B cell (primary cell): Measurements from ENCODE around the gene ADARB2. TPM values are rescaled to one million over a fixed set of nuclear protein-coding genes. Genes with fewer than 3 reads are reported as not detected.

Experiments used
- ATAC-seq: fragments of 200-7000 bp; cut with Tn5 transposase; one replicate; pipeline ENCODE4 v1.10.0; 2021; ENCODE audit warnings: low read depth, mild to moderate bottlenecking, moderate number of reproducible peaks, moderate library complexity
- CTCF ChIA-PET: fragments of 350-600 bp; sonication (Branson Sonifier 250); formaldehyde crosslinking; loops from one replicate; lab custom pipeline; 2021; ENCODE audit warnings: antibody characterized with exemption, inconsistent platforms; lab: Charles Lee
- POLR2A ChIA-PET: fragments of 350-600 bp; sonication (Branson Sonifier 250); formaldehyde crosslinking; loops from one replicate; lab custom pipeline; 2021; ENCODE audit warnings: antibody characterized with exemption; lab: Charles Lee
- DNase-seq: peaks from one replicate; pipeline ENCODE4 v3.0.0; 2013
- H2AFZ ChIP-seq: 2 replicates; pipeline ENCODE4 v1.6.1; 2012; ENCODE audit warnings: mild to moderate bottlenecking, low read depth, low read length; ENCODE audit not compliant: insufficient read depth, poor library complexity, severe bottlenecking
- H3K27ac ChIP-seq, 2 donors: 1 replicate in 1 of 2; 2 replicates in 1 of 2; pipeline ENCODE4 v1.5.1; 2012 to 2013; ENCODE audit warnings: low read length in 2 of 2, mild to moderate bottlenecking in 2 of 2, moderate library complexity in 1 of 2
- H3K27me3 ChIP-seq, 4 experiments: fragments of 200-600 bp in 1 of 4; sonication (generic) in 1 of 4; replicated peaks in 1 of 4; 1 replicate in 2 of 4; 2 replicates in 2 of 4; pipeline versions ENCODE4 v1.6.1 to v1.7.0; 2013 to 2016; ENCODE audit warnings: low read length in 3 of 4, mild to moderate bottlenecking in 2 of 4, mixed read lengths in 1 of 4, moderate library complexity in 1 of 4; ENCODE audit not compliant: insufficient read depth in 4 of 4, control insufficient read depth in 3 of 4; ENCODE audit errors: control extremely low read depth in 1 of 4
- H3K36me3 ChIP-seq, 2 experiments: replicated peaks in 1 of 2; 1 replicate in 1 of 2; 2 replicates in 1 of 2; pipeline versions ENCODE4 v1.6.1 to v1.7.1; 2013; ENCODE audit warnings: low read length in 1 of 2; ENCODE audit not compliant: insufficient read depth in 2 of 2, control insufficient read depth in 1 of 2; ENCODE audit errors: control extremely low read depth in 1 of 2, extremely low read depth in 1 of 2
- H3K4me1 ChIP-seq, 2 donors: fragments of 200-600 bp in 1 of 2; sonication (generic) in 1 of 2; 1 replicate in 1 of 2; 2 replicates in 1 of 2; pipeline versions ENCODE4 v1.5.1 to v1.6.1; 2013 to 2017; ENCODE audit warnings: low read length in 2 of 2; ENCODE audit not compliant: control insufficient read depth in 2 of 2, insufficient read depth in 2 of 2
- H3K4me2 ChIP-seq: replicated peaks from 2 replicates; pipeline ENCODE3; 2012; ENCODE audit warnings: mild to moderate bottlenecking, low read depth, low read length; ENCODE audit not compliant: poor library complexity, severe bottlenecking
- H3K4me3 ChIP-seq, 5 experiments: fragments of 200-600 bp in 1 of 5; sonication (generic) in 1 of 5; 1 replicate in 3 of 5; 2 replicates in 2 of 5; pipeline versions ENCODE4 v1.5.1 to v1.7.0; 2011 to 2016; ENCODE audit warnings: low read length in 4 of 5, mild to moderate bottlenecking in 4 of 5, low read depth in 2 of 5, control low read depth in 1 of 5, moderate library complexity in 1 of 5; ENCODE audit not compliant: insufficient read depth in 1 of 5; ENCODE audit errors: control extremely low read depth in 1 of 5, extremely low read depth in 1 of 5
- H3K79me2 ChIP-seq: fragments of 200-600 bp; sonication (generic); one replicate; pipeline ENCODE4 v1.6.0; 2016; ENCODE audit warnings: low read length; ENCODE audit not compliant: control insufficient read depth, insufficient read depth
- H3K9ac ChIP-seq: fragments of 200-600 bp; sonication (generic); 2 replicates; pipeline ENCODE4 v1.6.1; 2017; ENCODE audit warnings: mild to moderate bottlenecking, low read length, moderate library complexity
- H3K9me3 ChIP-seq, 3 donors: one replicate each; pipeline versions ENCODE4 v1.6.1 to v1.7.1; 2013; ENCODE audit warnings: low read length in 2 of 3; ENCODE audit not compliant: control insufficient read depth in 2 of 3, insufficient read depth in 1 of 3; ENCODE audit errors: control extremely low read depth in 1 of 3
- H4K20me1 ChIP-seq: 2 replicates; pipeline ENCODE4 v1.6.0; 2012; ENCODE audit warnings: mild to moderate bottlenecking, low read length; ENCODE audit not compliant: insufficient read depth, control insufficient read depth, poor library complexity, severe bottlenecking
- H3K27ac Mint-ChIP-seq: one replicate; pipeline ENCODE4 v1.8.0; 2021; ENCODE audit warnings: mixed read lengths
- H3K27me3 Mint-ChIP-seq: one replicate; pipeline ENCODE4 v1.8.0; 2021; ENCODE audit warnings: mixed read lengths
- H3K4me1 Mint-ChIP-seq: one replicate; pipeline ENCODE4 v1.8.0; 2021; ENCODE audit warnings: mixed read lengths
- H3K4me3 Mint-ChIP-seq: one replicate; pipeline ENCODE4 v1.8.0; 2021; ENCODE audit warnings: mixed read lengths
- H3K9me3 Mint-ChIP-seq: one replicate; pipeline ENCODE4 v1.8.0; 2022; ENCODE audit warnings: mixed read lengths; ENCODE audit not compliant: insufficient read depth
- CTCF ChIP-seq: fragments of 200-600 bp; IDR thresholded peaks from one replicate; pipeline ENCODE4 v1.8.0; 2022; ENCODE audit warnings: antibody characterized with exemption, mild to moderate bottlenecking
- EZH2 ChIP-seq: IDR thresholded peaks from 2 replicates; pipeline ENCODE4 v1.6.1; 2012; ENCODE audit warnings: borderline replicate concordance, low read depth, mild to moderate bottlenecking, moderate library complexity, low read length; ENCODE audit not compliant: insufficient read depth, poor library complexity, severe bottlenecking
- WGBS: methylation state at CpG from one replicate; pipeline ENCODE4 v1.1.5; 2013; ENCODE audit warnings: missing lambda C conversion rate; ENCODE audit not compliant: insufficient coverage; 5-methylcytosine and 5-hydroxymethylcytosine counted together
- intact Hi-C: fragments of 100-400 bp; cut with micrococcal nuclease; formaldehyde crosslinking; loops from one replicate; pipeline ENCODE4 v1.10.0; 2022
- polyA plus RNA-seq: library from polyadenylated mRNA; depleted of rRNA; stranded (reverse); fragments of >200 nt; gene quantifications from 2 replicates; pipeline ENCODE4 v1.2.3, GENCODE V29; 2012
- total RNA-seq, 2 donors: library from RNA; stranded (reverse); fragments of 120-200 nt in 1 of 2; gene quantifications; 1 replicate in 1 of 2; 2 replicates in 1 of 2; pipeline versions ENCODE4 v1.2.3 to v1.2.4, GENCODE V29; 2013 to 2022

ADARB2 gene
- total and polyA plus RNA-seq, 2 donors (not counting 1 experiment from before 2014, with no cell fraction given) = 0.13 to 0.96 TPM

- no peaks in the 10 kb centered on the region for H3K9me3 Mint-ChIP-seq
Measured at GRCh38 chr10:1402816-1403507, 334.4 kb downstream of the ADARB2 start.

More at GRCh38 chr10:1402816-1403507, 334.4 kb downstream of the ADARB2 start:
- Histone ChIP-seq H3K4me2 (no peak overlapping the region), H3K79me2 (no peaks in the 10 kb centered on the region), H3K36me3 (no peaks in the 10 kb centered on the region), H4K20me1 (no peaks in the 10 kb centered on the region), H3K9me3 (peaks cover 0 to 2% (median 0%) of the 10 kb centered on the region in 3 donors), H2AFZ (no peak overlapping the region), H3K27me3 (peaks cover 0 to 16% (median 2%) of the 10 kb centered on the region in 4 experiments), H3K27ac (no peak overlapping the region), H3K9ac (no peak overlapping the region), H3K4me1 (no peaks in the 10 kb centered on the region), H3K4me3 (no peak overlapping the region)
- intact Hi-C loops = no loop called here
- H3K27me3 Mint-ChIP-seq = peaks cover 32% of the 10 kb centered on the region
- no peaks in the 10 kb centered on the region for H3K4me1 Mint-ChIP-seq
- ChIA-PET CTCF (interaction anchor here (0.8 kb wide), 1 partner anchor 329 kb away, joined by 3 read pairs; no protein-coding TSS in a partner anchor), POLR2A (no interaction called here)
- DNase-seq (no peak), ATAC-seq (no peak)
- no peak overlapping the region for H3K27ac Mint-ChIP-seq
- TF ChIP-seq EZH2 = no peak
- TF ChIP-seq CTCF = no peak
- no peak overlapping the region for H3K4me3 Mint-ChIP-seq
- 96% methylated on average over 24 of the region's 27 CpGs for WGBS
